Stimulated activated naive CD8-positive, alpha-beta T cell treated with anti-CD3 and anti-CD28 coated beads, Interleukin-15, Interleukin-2, amounts not matched to agents 100 ng/mL and 50 ng/mL, for 24 hours (primary cell): Measurements from ENCODE around the gene CNPY1.
"Not testable (repeated sequence)": the region's sequence is repeated elsewhere in the genome, so short reads cannot be mapped to it uniquely, and the experiment has no call there.

Experiments used
- H3K27ac Mint-ChIP-seq: one replicate; pipeline ENCODE4 v1.8.0; 2021; ENCODE audit warnings: mild to moderate bottlenecking, mixed read lengths
- H3K27me3 Mint-ChIP-seq: one replicate; pipeline ENCODE4 v1.8.0; 2021; ENCODE audit warnings: mixed read lengths
- H3K36me3 Mint-ChIP-seq: one replicate; pipeline ENCODE4 v1.8.0; 2021; ENCODE audit warnings: low read depth, mixed read lengths
- H3K4me1 Mint-ChIP-seq: one replicate; pipeline ENCODE4 v1.8.0; 2021; ENCODE audit warnings: low read depth, mixed read lengths
- H3K4me3 Mint-ChIP-seq: one replicate; pipeline ENCODE4 v1.8.0; 2021; ENCODE audit warnings: mild to moderate bottlenecking, mixed read lengths
- H3K9me3 Mint-ChIP-seq: one replicate; pipeline ENCODE4 v1.8.0; 2021; ENCODE audit warnings: mixed read lengths

The CNPY1 gene

GRCh38 chr7:155546449-155546848, at the start of gene CNPY1:
Gene CNPY1, minus strand, starts transcription at chr7:155546559. Its CDS starts 630 bp downstream, at chr7:155545929.
- H3K27me3 Mint-ChIP-seq, H3K4me3 Mint-ChIP-seq, H3K27ac Mint-ChIP-seq, H3K9me3 Mint-ChIP-seq, H3K4me1 Mint-ChIP-seq, H3K36me3 Mint-ChIP-seq: not testable (repeated sequence)

- H3K4me3 Mint-ChIP-seq, result no peak overlapping the region
- H3K36me3 Mint-ChIP-seq, result no peaks in the 10 kb centered on the region
- no peak overlapping the region for H3K27ac Mint-ChIP-seq
- H3K9me3 Mint-ChIP-seq, result no peaks in the 10 kb centered on the region
- H3K4me1 Mint-ChIP-seq, result no peaks in the 10 kb centered on the region
- H3K27me3 Mint-ChIP-seq, result peaks cover 27% of the 10 kb centered on the region
Measured at GRCh38 chr7:155594961-155595366, 48.6 kb upstream of the CNPY1 start.

- no peak overlapping the region for H3K27ac Mint-ChIP-seq
- no peaks in the 10 kb centered on the region for H3K4me1 Mint-ChIP-seq
Measured at GRCh38 chr7:155594163-155594732, 47.9 kb upstream of the CNPY1 start.

GRCh38 chr7:155593461-155594162, 47.3 kb upstream of the CNPY1 start:
- Mint-ChIP-seq H3K4me3 (no peak overlapping the region), H3K9me3 (no peaks in the 10 kb centered on the region), H3K27me3 (peaks cover 16% of the 10 kb centered on the region), H3K27ac (no peak overlapping the region), H3K4me1 (no peaks in the 10 kb centered on the region), H3K36me3 (no peaks in the 10 kb centered on the region)

More at GRCh38 chr7:155594163-155594732, 47.9 kb upstream of the CNPY1 start:
- H3K36me3 Mint-ChIP-seq, result no peaks in the 10 kb centered on the region
- H3K27me3 Mint-ChIP-seq, result peaks cover 20% of the 10 kb centered on the region
- no peak overlapping the region for H3K4me3 Mint-ChIP-seq
- H3K9me3 Mint-ChIP-seq, result no peaks in the 10 kb centered on the region

GRCh38 chr7:155591055-155591775, 44.9 kb upstream of the CNPY1 start:
- Mint-ChIP-seq H3K27ac (no peak overlapping the region), H3K4me3 (no peak overlapping the region), H3K36me3 (no peaks in the 10 kb centered on the region), H3K27me3 (peaks cover 30% of the 10 kb centered on the region), H3K4me1 (no peaks in the 10 kb centered on the region), H3K9me3 (no peaks in the 10 kb centered on the region)

- Mint-ChIP-seq H3K27ac (no peak overlapping the region), H3K27me3 (peaks cover 36% of the 10 kb centered on the region)
Measured at GRCh38 chr7:155590215-155591018, 44.1 kb upstream of the CNPY1 start.

GRCh38 chr7:155589001-155589980, 42.9 kb upstream of the CNPY1 start:
- H3K9me3 Mint-ChIP-seq, result no peaks in the 10 kb centered on the region
- H3K4me3 Mint-ChIP-seq, result no peak overlapping the region
- H3K27ac Mint-ChIP-seq, result no peak overlapping the region
- no peaks in the 10 kb centered on the region for H3K36me3 Mint-ChIP-seq
- H3K27me3 Mint-ChIP-seq, result peaks cover 45% of the 10 kb centered on the region
- no peaks in the 10 kb centered on the region for H3K4me1 Mint-ChIP-seq

More at GRCh38 chr7:155590215-155591018, 44.1 kb upstream of the CNPY1 start:
- H3K4me1 Mint-ChIP-seq, result no peaks in the 10 kb centered on the region
- no peak overlapping the region for H3K4me3 Mint-ChIP-seq
- H3K36me3 Mint-ChIP-seq, result no peaks in the 10 kb centered on the region
- no peaks in the 10 kb centered on the region for H3K9me3 Mint-ChIP-seq

GRCh38 chr7:155588468-155588998, 42.2 kb upstream of the CNPY1 start:
- Mint-ChIP-seq H3K27ac (no peak overlapping the region), H3K4me3 (no peak overlapping the region), H3K36me3 (no peaks in the 10 kb centered on the region), H3K4me1 (no peaks in the 10 kb centered on the region), H3K9me3 (no peaks in the 10 kb centered on the region), H3K27me3 (peaks cover 51% of the 10 kb centered on the region)

GRCh38 chr7:155587486-155587885, 41.1 kb upstream of the CNPY1 start:
- Mint-ChIP-seq H3K27ac (no peak overlapping the region), H3K9me3 (no peaks in the 10 kb centered on the region), H3K4me1 (no peaks in the 10 kb centered on the region), H3K27me3 (peaks cover 59% of the 10 kb centered on the region), H3K36me3 (no peaks in the 10 kb centered on the region), H3K4me3 (no peak overlapping the region)

- Mint-ChIP-seq H3K9me3 (no peaks in the 10 kb centered on the region), H3K27ac (no peak overlapping the region), H3K4me1 (no peaks in the 10 kb centered on the region), H3K27me3 (peaks cover 60% of the 10 kb centered on the region), H3K36me3 (no peaks in the 10 kb centered on the region), H3K4me3 (no peak overlapping the region)
Measured at GRCh38 chr7:155586843-155587440, 40.6 kb upstream of the CNPY1 start.

GRCh38 chr7:155585951-155586350, 39.6 kb upstream of the CNPY1 start:
- Mint-ChIP-seq H3K4me1 (no peaks in the 10 kb centered on the region), H3K4me3 (no peak overlapping the region), H3K36me3 (no peaks in the 10 kb centered on the region), H3K27ac (no peak overlapping the region), H3K27me3 (peaks cover 66% of the 10 kb centered on the region), H3K9me3 (no peaks in the 10 kb centered on the region)

- no peak overlapping the region for H3K4me3 Mint-ChIP-seq
- H3K27me3 Mint-ChIP-seq, result peaks cover 66% of the 10 kb centered on the region
- no peak overlapping the region for H3K27ac Mint-ChIP-seq
- H3K9me3 Mint-ChIP-seq, result no peaks in the 10 kb centered on the region
- H3K36me3 Mint-ChIP-seq, result no peaks in the 10 kb centered on the region
- peaks cover 4% of the 10 kb centered on the region for H3K4me1 Mint-ChIP-seq
Measured at GRCh38 chr7:155585532-155585895, 39.2 kb upstream of the CNPY1 start.

GRCh38 chr7:155584763-155585531, 38.6 kb upstream of the CNPY1 start:
- Mint-ChIP-seq H3K4me1 (peaks cover 9% of the 10 kb centered on the region), H3K36me3 (no peaks in the 10 kb centered on the region), H3K4me3 (no peak overlapping the region), H3K9me3 (no peaks in the 10 kb centered on the region), H3K27ac (no peak overlapping the region), H3K27me3 (peaks cover 66% of the 10 kb centered on the region)
